ENCODE data around the gene TARBP2. TPM values are rescaled to one million over a fixed set of nuclear protein-coding genes. Genes with fewer than 3 reads are reported as not detected.

The TARBP2 gene
- total RNA-seq, 6 donors from 2014 or later, result 25.4 to 74.4 (median 36.8) TPM

- peaks cover 2 to 4% (median 3%) of the 10 kb centered on the region in 4 donors for H3K4me1 ChIP-seq
- TF ChIP-seq POLR2AphosphoS5 (IDR thresholded peaks at IDR 0.05) (no peak), CTCF (IDR thresholded peaks at IDR 0.05) (no peak), EP300 (IDR thresholded peaks at IDR 0.05) (no peak)
- DNase-seq (no peak), ATAC-seq (ENCODE audit: low FRiP score in 2 of 2) (no peak)
- no peak overlapping the region for H3K4me3 ChIP-seq
- peaks cover 86 to 100% (median 100%) of the 10 kb centered on the region in 4 donors for H3K36me3 ChIP-seq
- H3K27ac ChIP-seq, result no peak overlapping the region
- 69 to 83% methylated on average over 4 of the region's 4 CpGs for WGBS, 2 donors
- no peaks in the 10 kb centered on the region for H3K9me3 ChIP-seq
- H3K27me3 ChIP-seq, result no peaks in the 10 kb centered on the region
Measured at GRCh38 chr12:53466640-53467039, 34.4 kb upstream of the TARBP2 start.

- no peak overlapping the region for H3K27ac ChIP-seq
- H3K4me3 ChIP-seq, result no peak overlapping the region
- ATAC-seq (ENCODE audit: low FRiP score in 2 of 2) (no peak), DNase-seq (no peak)
- WGBS, 2 donors, result 79 to 83% methylated on average over 5 of the region's 5 CpGs
- H3K9me3 ChIP-seq, result no peaks in the 10 kb centered on the region
- peaks cover 4 to 8% (median 7%) of the 10 kb centered on the region in 4 donors for H3K4me1 ChIP-seq
- H3K36me3 ChIP-seq, result peaks cover 86 to 100% (median 100%) of the 10 kb centered on the region in 4 donors
- TF ChIP-seq POLR2AphosphoS5 (IDR thresholded peaks at IDR 0.05), result no peak
- no peak for TF ChIP-seq CTCF (IDR thresholded peaks at IDR 0.05)
- no peak for TF ChIP-seq POLR2A (IDR thresholded peaks at IDR 0.05)
- TF ChIP-seq EP300 (IDR thresholded peaks at IDR 0.05), result no peak
- H3K27me3 ChIP-seq, result no peaks in the 10 kb centered on the region
Measured at GRCh38 chr12:53467082-53467481, 34.0 kb upstream of the TARBP2 start.

- Histone ChIP-seq H3K9me3 (no peaks in the 10 kb centered on the region), H3K27ac (no peak overlapping the region), H3K4me1 (peaks cover 10 to 15% (median 13%) of the 10 kb centered on the region in 4 donors), H3K36me3 (peaks cover 80 to 100% (median 100%) of the 10 kb centered on the region in 4 donors), H3K27me3 (no peaks in the 10 kb centered on the region), H3K4me3 (no peak overlapping the region)
- WGBS, 2 donors, result 76 to 77% methylated on average over 2 of the region's 2 CpGs
- TF ChIP-seq CTCF (IDR thresholded peaks at IDR 0.05) (no peak), EP300 (IDR thresholded peaks at IDR 0.05) (no peak), POLR2AphosphoS5 (IDR thresholded peaks at IDR 0.05) (no peak), POLR2A (IDR thresholded peaks at IDR 0.05) (no peak)
- DNase-seq, result no peak
- ATAC-seq (ENCODE audit: low FRiP score in 2 of 2), result no peak
Measured at GRCh38 chr12:53467880-53468279, 33.2 kb upstream of the TARBP2 start.

GRCh38 chr12:53468282-53468681 is 32.8 kb upstream of the TARBP2 start:
- no peak for TF ChIP-seq POLR2AphosphoS5 (IDR thresholded peaks at IDR 0.05)
- no peak for TF ChIP-seq POLR2A (IDR thresholded peaks at IDR 0.05)
- no peak for TF ChIP-seq EP300 (IDR thresholded peaks at IDR 0.05)
- TF ChIP-seq CTCF (IDR thresholded peaks at IDR 0.05), result no peak
- 77 to 81% methylated on average over 1 of the region's 1 CpG for WGBS, 2 donors
- Histone ChIP-seq H3K9me3 (no peaks in the 10 kb centered on the region), H3K27ac (no peak overlapping the region), H3K4me3 (no peak overlapping the region), H3K27me3 (no peaks in the 10 kb centered on the region), H3K4me1 (peaks cover 11 to 19% (median 15%) of the 10 kb centered on the region in 4 donors), H3K36me3 (peaks cover 76 to 100% (median 100%) of the 10 kb centered on the region in 4 donors)
- no peak for DNase-seq
- ATAC-seq (ENCODE audit: low FRiP score in 2 of 2), result no peak

GRCh38 chr12:53472056-53472582 is 29.0 kb upstream of the TARBP2 start:
- no peak overlapping the region for H3K27ac ChIP-seq
- peaks cover 67 to 100% (median 98%) of the 10 kb centered on the region in 4 donors for H3K36me3 ChIP-seq
- no peaks in the 10 kb centered on the region for H3K27me3 ChIP-seq
- no peaks in the 10 kb centered on the region for H3K9me3 ChIP-seq
- H3K4me1 ChIP-seq, result peaks cover 15 to 33% (median 23%) of the 10 kb centered on the region in 4 donors
- DNase-seq, result no peak
- ATAC-seq (ENCODE audit: low FRiP score in 2 of 2), result no peak
- H3K4me3 ChIP-seq, result no peak overlapping the region
- WGBS, 2 donors, result 72 to 90% methylated on average over 1 of the region's 1 CpG
- TF ChIP-seq EP300 (IDR thresholded peaks at IDR 0.05) (no peak), POLR2A (IDR thresholded peaks at IDR 0.05) (no peak), POLR2AphosphoS5 (IDR thresholded peaks at IDR 0.05) (no peak), CTCF (IDR thresholded peaks at IDR 0.05) (no peak)

All from upper lobe of left lung (tissue), 6 donors.